Caco-2 (cell line): ENCODE results near the gene CTNNA2. TPM values are rescaled to one million over a fixed set of nuclear protein-coding genes. Genes with fewer than 3 reads are reported as not detected.

ENCODE experiments used
- BruUV-seq: library from RNA; stranded (reverse); fragments of 400-500 nt; replicated peaks from 2 replicates; lab custom pipeline; 2021; lab: Mats Ljungman, UMichigan
- CTCF ChIA-PET: fragments of 300-600 bp; sonication (Branson Sonifier 250); formaldehyde crosslinking; loops from one replicate; lab custom pipeline; 2022; ENCODE audit warnings: antibody characterized with exemption; lab: Charles Lee
- POLR2A ChIA-PET: fragments of 300-600 bp; sonication (Branson Sonifier 250); formaldehyde crosslinking; loops from one replicate; lab custom pipeline; 2022; ENCODE audit warnings: antibody characterized with exemption; lab: Charles Lee
- DNase-seq, 2 experiments: peaks; one replicate each; pipeline versions ENCODE4 v3.0.0 to v3.0.0-alpha.2; 2020 to 2022
- H3K27me3 ChIP-seq: replicated peaks from 2 replicates; pipeline ENCODE4 v1.6.0; 2011; ENCODE audit warnings: low read length; ENCODE audit not compliant: control insufficient read depth, insufficient read depth
- H3K36me3 ChIP-seq: 2 replicates; pipeline ENCODE4 v1.5.1; 2011; ENCODE audit warnings: low read length; ENCODE audit not compliant: control insufficient read depth, insufficient read depth
- H3K4me1 ChIP-seq: fragments of 250-450 bp; sonication (Bioruptor Pico); 2 replicates; pipeline ENCODE4 v1.5.1; 2020; ENCODE audit warnings: mild to moderate bottlenecking
- H3K4me3 ChIP-seq: 2 replicates; pipeline ENCODE4 v1.5.1; 2011; ENCODE audit warnings: low read depth, mild to moderate bottlenecking, control low read depth, low read length
- H3K9me3 ChIP-seq: fragments of 250-450 bp; sonication (Bioruptor Pico); 2 replicates; pipeline ENCODE4 v1.5.1; 2020; ENCODE audit warnings: mild to moderate bottlenecking, moderate library complexity
- H3K27ac Mint-ChIP-seq: one replicate; pipeline ENCODE4 v1.8.0; 2022; ENCODE audit warnings: mixed read lengths; ENCODE audit not compliant: unreplicated experiment
- H3K27me3 Mint-ChIP-seq: one replicate; pipeline ENCODE4 v1.8.0; 2022; ENCODE audit warnings: mixed read lengths; ENCODE audit not compliant: insufficient read depth, unreplicated experiment
- H3K36me3 Mint-ChIP-seq: one replicate; pipeline ENCODE4 v1.8.0; 2022; ENCODE audit warnings: mild to moderate bottlenecking, mixed read lengths; ENCODE audit not compliant: insufficient read depth, unreplicated experiment
- H3K4me1 Mint-ChIP-seq: one replicate; pipeline ENCODE4 v1.8.0; 2022; ENCODE audit warnings: low read depth, mixed read lengths; ENCODE audit not compliant: unreplicated experiment
- H3K4me3 Mint-ChIP-seq: one replicate; pipeline ENCODE4 v1.8.0; 2022; ENCODE audit warnings: mild to moderate bottlenecking, moderate library complexity, mixed read lengths; ENCODE audit not compliant: unreplicated experiment
- H3K9me3 Mint-ChIP-seq: one replicate; pipeline ENCODE4 v1.8.0; 2022; ENCODE audit warnings: mixed read lengths; ENCODE audit not compliant: unreplicated experiment
- intact Hi-C: fragments of 100-400 bp; cut with micrococcal nuclease; formaldehyde crosslinking; loops from one replicate; pipeline ENCODE4 v1.10.0; 2022; ENCODE audit not compliant: unreplicated experiment
- total RNA-seq: library from RNA; stranded (reverse); gene quantifications from 2 replicates; pipeline ENCODE4 v1.2.3, GENCODE V29; 2022
- TF ChIP-seq, protein P1 (sequence below), 2 experiments: fragments of 200-600 bp in 1 of 2; IDR thresholded peaks; 1 replicate in 1 of 2; 2 replicates in 1 of 2; pipeline versions ENCODE4 v1.5.1 to v1.8.0; 2011 to 2022; ENCODE audit warnings: antibody characterized with exemption in 1 of 2, control low read depth in 1 of 2, inconsistent platforms in 1 of 2, low read depth in 1 of 2, low read length in 1 of 2, mild to moderate bottlenecking in 1 of 2, moderate library complexity in 1 of 2; ENCODE audit not compliant: insufficient read depth in 1 of 2, severe bottlenecking in 1 of 2, unreplicated experiment in 1 of 2

The CTNNA2 gene
- total RNA-seq, 1 experiment from 2014 or later, result not detected

DNA sequence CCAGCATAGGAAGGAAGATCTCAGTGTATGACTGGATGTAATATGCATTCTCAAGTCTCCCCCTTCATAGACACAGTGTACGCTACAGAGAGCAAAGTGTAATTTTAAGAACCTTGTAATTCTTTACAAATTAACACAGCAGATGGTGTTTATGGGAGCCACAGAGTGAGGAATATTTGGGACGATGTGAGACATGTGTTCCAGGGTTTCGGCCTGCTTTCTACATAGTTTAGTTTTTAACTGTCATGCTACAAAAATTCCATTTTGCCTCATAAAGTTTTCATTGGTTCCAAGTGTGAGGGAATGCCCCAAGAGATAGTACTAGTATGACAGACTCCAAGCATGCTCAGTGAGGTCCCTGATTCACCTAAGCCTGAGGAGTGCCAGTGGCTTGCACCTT, 867.9 kb downstream of the CTNNA2 start:
- no peaks in the 10 kb centered on the region for H3K4me1 ChIP-seq
- no peak overlapping the region for H3K4me3 Mint-ChIP-seq
- no peak overlapping the region for H3K4me3 ChIP-seq
- no peaks in the 10 kb centered on the region for H3K9me3 ChIP-seq
- intact Hi-C loops, result no loop called here
- no peaks in the 10 kb centered on the region for H3K4me1 Mint-ChIP-seq
- TF ChIP-seq, protein P1, sequence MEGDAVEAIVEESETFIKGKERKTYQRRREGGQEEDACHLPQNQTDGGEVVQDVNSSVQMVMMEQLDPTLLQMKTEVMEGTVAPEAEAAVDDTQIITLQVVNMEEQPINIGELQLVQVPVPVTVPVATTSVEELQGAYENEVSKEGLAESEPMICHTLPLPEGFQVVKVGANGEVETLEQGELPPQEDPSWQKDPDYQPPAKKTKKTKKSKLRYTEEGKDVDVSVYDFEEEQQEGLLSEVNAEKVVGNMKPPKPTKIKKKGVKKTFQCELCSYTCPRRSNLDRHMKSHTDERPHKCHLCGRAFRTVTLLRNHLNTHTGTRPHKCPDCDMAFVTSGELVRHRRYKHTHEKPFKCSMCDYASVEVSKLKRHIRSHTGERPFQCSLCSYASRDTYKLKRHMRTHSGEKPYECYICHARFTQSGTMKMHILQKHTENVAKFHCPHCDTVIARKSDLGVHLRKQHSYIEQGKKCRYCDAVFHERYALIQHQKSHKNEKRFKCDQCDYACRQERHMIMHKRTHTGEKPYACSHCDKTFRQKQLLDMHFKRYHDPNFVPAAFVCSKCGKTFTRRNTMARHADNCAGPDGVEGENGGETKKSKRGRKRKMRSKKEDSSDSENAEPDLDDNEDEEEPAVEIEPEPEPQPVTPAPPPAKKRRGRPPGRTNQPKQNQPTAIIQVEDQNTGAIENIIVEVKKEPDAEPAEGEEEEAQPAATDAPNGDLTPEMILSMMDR (IDR thresholded peaks at IDR 0.05; ENCODE audit: insufficient read depth in 1 of 2, low read depth in 1 of 2, low read length in 1 of 2, severe bottlenecking in 1 of 2, unreplicated experiment in 1 of 2), result no peak
- DNase-seq, result no peak
- ChIA-PET CTCF (no interaction called here), POLR2A (no interaction called here)
- no peaks in the 10 kb centered on the region for H3K36me3 Mint-ChIP-seq
- no peaks in the 10 kb centered on the region for H3K27me3 ChIP-seq
- no peak overlapping the region for H3K27ac Mint-ChIP-seq
- no TSS peak for BruUV-seq
- no peaks in the 10 kb centered on the region for H3K9me3 Mint-ChIP-seq
- H3K27me3 Mint-ChIP-seq, result peaks cover 3% of the 10 kb centered on the region
- no peaks in the 10 kb centered on the region for H3K36me3 ChIP-seq

- H3K9me3 ChIP-seq, result no peaks in the 10 kb centered on the region
- CTCF ChIA-PET, result no interaction called here
- no peaks in the 10 kb centered on the region for H3K36me3 Mint-ChIP-seq
- no peak overlapping the region for H3K27ac Mint-ChIP-seq
- intact Hi-C loops, result no loop called here
- peaks cover 3% of the 10 kb centered on the region for H3K27me3 Mint-ChIP-seq
- H3K4me1 ChIP-seq, result no peaks in the 10 kb centered on the region
- H3K27me3 ChIP-seq, result no peaks in the 10 kb centered on the region
- no peak overlapping the region for H3K4me3 ChIP-seq
- POLR2A ChIA-PET, result no interaction called here
- BruUV-seq, result no TSS peak
- H3K4me3 Mint-ChIP-seq, result no peak overlapping the region
- no peaks in the 10 kb centered on the region for H3K9me3 Mint-ChIP-seq
- no peaks in the 10 kb centered on the region for H3K36me3 ChIP-seq
- TF ChIP-seq, protein P1 (IDR thresholded peaks at IDR 0.05; ENCODE audit: insufficient read depth in 1 of 2, low read depth in 1 of 2, low read length in 1 of 2, severe bottlenecking in 1 of 2, unreplicated experiment in 1 of 2), result no peak
- no peak for DNase-seq
- H3K4me1 Mint-ChIP-seq, result no peaks in the 10 kb centered on the region
These were observed 868.8 kb downstream of the CTNNA2 start for GRCh38 chr2:80381666-80382065.

- peaks cover 4% of the 10 kb centered on the region for H3K9me3 Mint-ChIP-seq
- POLR2A ChIA-PET, result no interaction called here
These were observed 879.6 kb downstream of the CTNNA2 start for GRCh38 chr2:80392441-80392840.

More at GRCh38 chr2:80392441-80392840, 879.6 kb downstream of the CTNNA2 start:
- no peak overlapping the region for H3K4me3 Mint-ChIP-seq
- H3K27ac Mint-ChIP-seq, result no peak overlapping the region
- H3K27me3 ChIP-seq, result no peaks in the 10 kb centered on the region; the same call in 1 of the 2 replicates
- no peaks in the 10 kb centered on the region for H3K36me3 ChIP-seq
- TF ChIP-seq, protein P1 (IDR thresholded peaks at IDR 0.05; ENCODE audit: insufficient read depth in 1 of 2, low read depth in 1 of 2, low read length in 1 of 2, severe bottlenecking in 1 of 2, unreplicated experiment in 1 of 2), result no peak
- DNase-seq, result no peak
- CTCF ChIA-PET, result no interaction called here
- no TSS peak for BruUV-seq
- no peaks in the 10 kb centered on the region for H3K4me1 ChIP-seq
- intact Hi-C loops, result no loop called here
- H3K36me3 Mint-ChIP-seq, result no peaks in the 10 kb centered on the region
- H3K9me3 ChIP-seq, result no peaks in the 10 kb centered on the region
- no peak overlapping the region for H3K4me3 ChIP-seq
- H3K4me1 Mint-ChIP-seq, result no peaks in the 10 kb centered on the region
- H3K27me3 Mint-ChIP-seq, result peaks cover 13% of the 10 kb centered on the region
